GM23338 (cell line): ENCODE measurements around the gene PPIF. TPM values are rescaled to one million over a fixed set of nuclear protein-coding genes. Genes with fewer than 3 reads are reported as not detected.

Source experiments
- ATAC-seq: fragments of 200-7000 bp; cut with Tn5 transposase; 3 replicates; pipeline ENCODE4 v1.9.1; 2020
- DNase-seq: peaks from one replicate; pipeline ENCODE4 v3.0.0-alpha.2; 2015; ENCODE audit warnings: low spot score
- H2AFZ ChIP-seq: fragments of 200-600 bp; sonication (generic); 2 replicates; pipeline ENCODE4 v1.8.0; 2016; ENCODE audit warnings: antibody characterized with exemption, mild to moderate bottlenecking, moderate library complexity
- H3F3A ChIP-seq: fragments of 200-600 bp; sonication (generic); replicated peaks from 2 replicates; pipeline ENCODE4 v1.8.0; 2017; ENCODE audit warnings: antibody characterized with exemption, mixed run types, low read depth
- H3K27ac ChIP-seq: fragments of 200-600 bp; sonication (generic); 2 replicates; pipeline ENCODE4 v1.6.1; 2016; ENCODE audit warnings: low read depth
- H3K27me3 ChIP-seq: fragments of 200-600 bp; sonication (generic); 2 replicates; pipeline ENCODE4 v1.8.0; 2016; ENCODE audit warnings: mild to moderate bottlenecking, mixed run types, moderate library complexity; ENCODE audit not compliant: insufficient read depth
- H3K36me3 ChIP-seq: fragments of 200-600 bp; sonication (generic); 2 replicates; pipeline ENCODE4 v1.8.0; 2016; ENCODE audit warnings: mild to moderate bottlenecking; ENCODE audit not compliant: insufficient read depth
- H3K4me1 ChIP-seq: fragments of 200-600 bp; sonication (generic); 2 replicates; pipeline ENCODE4 v1.8.0; 2016; ENCODE audit warnings: mild to moderate bottlenecking, moderate library complexity; ENCODE audit not compliant: insufficient read depth
- H3K4me2 ChIP-seq: fragments of 200-600 bp; sonication (generic); 2 replicates; pipeline ENCODE4 v1.7.1; 2017; ENCODE audit warnings: mixed run types
- H3K4me3 ChIP-seq: fragments of 200-600 bp; sonication (generic); 2 replicates; pipeline ENCODE4 v1.6.1; 2016; ENCODE audit warnings: mixed run types
- H3K79me2 ChIP-seq: fragments of 200-600 bp; sonication (generic); replicated peaks from 2 replicates; pipeline ENCODE4 v1.8.0; 2017; ENCODE audit warnings: mild to moderate bottlenecking; ENCODE audit not compliant: insufficient read depth
- H3K9me2 ChIP-seq: fragments of 200-600 bp; sonication (generic); 2 replicates; pipeline ENCODE4 v1.8.0; 2017; ENCODE audit not compliant: insufficient read depth
- H4K20me1 ChIP-seq: fragments of 200-600 bp; sonication (generic); replicated peaks from 2 replicates; pipeline ENCODE4 v1.8.0; 2017; ENCODE audit warnings: mild to moderate bottlenecking; ENCODE audit not compliant: insufficient read depth
- H3K27ac Mint-ChIP-seq: 2 replicates; pipeline ENCODE4 v1.8.0; 2020; ENCODE audit warnings: inconsistent platforms, mild to moderate bottlenecking, moderate library complexity, mixed read lengths
- H3K27me3 Mint-ChIP-seq: 3 replicates; pipeline ENCODE4 v1.8.0; 2022; ENCODE audit warnings: low read depth, mild to moderate bottlenecking, moderate library complexity, mixed read lengths, inconsistent platforms; ENCODE audit not compliant: insufficient read depth, poor library complexity
- H3K36me3 Mint-ChIP-seq: 3 replicates; pipeline ENCODE4 v1.8.0; 2021; ENCODE audit warnings: low read depth, mild to moderate bottlenecking, inconsistent platforms, moderate library complexity, mixed read lengths
- H3K4me1 Mint-ChIP-seq: 3 replicates; pipeline ENCODE4 v1.8.0; 2020; ENCODE audit warnings: mild to moderate bottlenecking, inconsistent platforms, mixed read lengths
- H3K4me3 Mint-ChIP-seq: 3 replicates; pipeline ENCODE4 v1.8.0; 2021; ENCODE audit warnings: moderate library complexity, mild to moderate bottlenecking, inconsistent platforms, mixed read lengths
- H3K9me3 Mint-ChIP-seq: 3 replicates; pipeline ENCODE4 v1.8.0; 2020; ENCODE audit warnings: moderate library complexity, mild to moderate bottlenecking, inconsistent platforms, mixed read lengths
- CREB1 ChIP-seq: fragments of 250-450 bp; sonication (Bioruptor Pico); IDR thresholded peaks from 2 replicates; pipeline ENCODE4 v1.5.0; 2020; ENCODE audit warnings: low read depth, mild to moderate bottlenecking, moderate library complexity
- EZH2 ChIP-seq: fragments of 200-600 bp; sonication (generic); IDR thresholded peaks from one replicate; pipeline ENCODE4 v1.8.0; 2017; ENCODE audit warnings: antibody characterized with exemption, mild to moderate bottlenecking, low read depth; ENCODE audit not compliant: unreplicated experiment
- EZH2phosphoT487 ChIP-seq: fragments of 200-600 bp; sonication (generic); IDR thresholded peaks from one replicate; pipeline ENCODE4 v1.8.1; 2018; ENCODE audit warnings: antibody characterized with exemption; ENCODE audit not compliant: unreplicated experiment
- JUNB ChIP-seq: IDR thresholded peaks from one replicate; pipeline ENCODE4 v1.6.1; 2016; ENCODE audit warnings: antibody characterized with exemption; ENCODE audit not compliant: unreplicated experiment
- NANOG ChIP-seq: IDR thresholded peaks from 2 replicates; pipeline ENCODE4 v1.6.1; 2016; ENCODE audit warnings: antibody characterized with exemption, borderline replicate concordance
- POLR2AphosphoS5 ChIP-seq: IDR thresholded peaks from 2 replicates; pipeline ENCODE4 v1.6.1; 2016; ENCODE audit warnings: antibody characterized with exemption, low read depth
- STAT1 ChIP-seq: IDR thresholded peaks from one replicate; pipeline ENCODE4 v1.6.1; 2016; ENCODE audit warnings: antibody characterized with exemption; ENCODE audit not compliant: unreplicated experiment
- ZNF114 ChIP-seq: fragments of 250-450 bp; sonication (Bioruptor Pico); IDR thresholded peaks from 2 replicates; pipeline ENCODE4 v1.5.0; 2020; ENCODE audit warnings: mild to moderate bottlenecking, moderate library complexity
- ZNF331 ChIP-seq: fragments of 250-450 bp; sonication (Bioruptor Pico); IDR thresholded peaks from 2 replicates; pipeline ENCODE4 v1.5.0; 2020; ENCODE audit warnings: low read depth, mild to moderate bottlenecking, moderate library complexity
- polyA plus RNA-seq: library from polyadenylated mRNA; unstranded; fragments of >200 nt; fragmentation: Nextera tagmentation; extraction: Ambion mirVana; gene quantifications from 2 replicates; pipeline ENCODE4 v1.2.1, GENCODE V29; 2016
- total RNA-seq: library from RNA; depleted of rRNA; stranded (reverse); fragments of >200 nt; shearing (Covaris generic); gene quantifications from 2 replicates; pipeline ENCODE4 v1.2.3, GENCODE V29; 2014
- TF ChIP-seq, protein P1 (sequence below): fragments of 250-450 bp; sonication (Bioruptor Pico); IDR thresholded peaks from 2 replicates; pipeline ENCODE4 v1.5.0; 2020; ENCODE audit warnings: mild to moderate bottlenecking, moderate library complexity
- TF ChIP-seq, protein P2 (sequence below): IDR thresholded peaks from one replicate; pipeline ENCODE4 v1.6.1; 2018; ENCODE audit warnings: antibody characterized with exemption; ENCODE audit not compliant: unreplicated experiment
- TF ChIP-seq, protein P3 (sequence below): IDR thresholded peaks from 2 replicates; pipeline ENCODE4 v1.6.1; 2016; ENCODE audit warnings: antibody characterized with exemption
- TF ChIP-seq, protein P4 (sequence below), 2 experiments: fragments of 200-600 bp in 1 of 2; sonication (generic) in 1 of 2; conservative IDR thresholded peaks; 2 replicates each; pipeline versions ENCODE4 v1.5.1 to v1.6.1; 2016 to 2017; ENCODE audit warnings: antibody characterized with exemption in 2 of 2, low read depth in 2 of 2, mild to moderate bottlenecking in 2 of 2, moderate library complexity in 1 of 2

The PPIF gene
- total and polyA plus RNA-seq, 2 experiments from 2014 or later, result 32.1 to 43.6 TPM

DNA sequence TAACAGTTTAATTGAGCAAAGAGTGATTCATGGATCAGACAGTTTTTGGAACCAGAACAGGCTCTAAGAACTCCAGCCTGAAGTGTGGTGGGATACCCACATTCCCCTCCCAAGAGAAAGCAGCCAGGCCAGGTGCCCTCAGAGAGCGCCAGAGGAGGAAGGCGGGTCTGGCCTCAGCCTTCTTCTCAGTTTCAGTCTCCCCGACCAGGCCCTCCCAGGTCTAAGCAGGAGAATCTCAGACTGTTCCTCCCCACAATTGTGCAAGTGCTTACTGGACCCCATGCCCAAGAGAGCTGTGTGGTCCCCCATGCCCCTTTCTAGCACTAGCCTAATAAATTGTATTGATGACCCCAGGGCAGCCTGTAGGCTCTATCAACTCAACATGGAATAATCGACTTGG lies 25.6 kb downstream of the PPIF start:
- peaks cover 5% of the 10 kb centered on the region for H3K27me3 Mint-ChIP-seq
- ATAC-seq (no peak), DNase-seq (no peak)
- H3K79me2 ChIP-seq, result no peaks in the 10 kb centered on the region
- no peak overlapping the region for H3K4me2 ChIP-seq
- H3K27ac Mint-ChIP-seq, result no peak overlapping the region
- no peaks in the 10 kb centered on the region; the same call in 1 of the 2 replicates for H3F3A ChIP-seq
- no peaks in the 10 kb centered on the region for H3K27me3 ChIP-seq
- no peak overlapping the region for H3K4me3 ChIP-seq
- no peaks in the 10 kb centered on the region for H3K9me2 ChIP-seq
- H3K9me3 Mint-ChIP-seq, result peaks cover 11% of the 10 kb centered on the region; the same call in 2 of the 3 replicates
- H3K4me3 Mint-ChIP-seq, result no peak overlapping the region
- H3K4me1 Mint-ChIP-seq, result peaks cover 3% of the 10 kb centered on the region; the same call in 1 of the 3 replicates
- no peaks in the 10 kb centered on the region for H3K4me1 ChIP-seq
- TF ChIP-seq, protein P1, sequence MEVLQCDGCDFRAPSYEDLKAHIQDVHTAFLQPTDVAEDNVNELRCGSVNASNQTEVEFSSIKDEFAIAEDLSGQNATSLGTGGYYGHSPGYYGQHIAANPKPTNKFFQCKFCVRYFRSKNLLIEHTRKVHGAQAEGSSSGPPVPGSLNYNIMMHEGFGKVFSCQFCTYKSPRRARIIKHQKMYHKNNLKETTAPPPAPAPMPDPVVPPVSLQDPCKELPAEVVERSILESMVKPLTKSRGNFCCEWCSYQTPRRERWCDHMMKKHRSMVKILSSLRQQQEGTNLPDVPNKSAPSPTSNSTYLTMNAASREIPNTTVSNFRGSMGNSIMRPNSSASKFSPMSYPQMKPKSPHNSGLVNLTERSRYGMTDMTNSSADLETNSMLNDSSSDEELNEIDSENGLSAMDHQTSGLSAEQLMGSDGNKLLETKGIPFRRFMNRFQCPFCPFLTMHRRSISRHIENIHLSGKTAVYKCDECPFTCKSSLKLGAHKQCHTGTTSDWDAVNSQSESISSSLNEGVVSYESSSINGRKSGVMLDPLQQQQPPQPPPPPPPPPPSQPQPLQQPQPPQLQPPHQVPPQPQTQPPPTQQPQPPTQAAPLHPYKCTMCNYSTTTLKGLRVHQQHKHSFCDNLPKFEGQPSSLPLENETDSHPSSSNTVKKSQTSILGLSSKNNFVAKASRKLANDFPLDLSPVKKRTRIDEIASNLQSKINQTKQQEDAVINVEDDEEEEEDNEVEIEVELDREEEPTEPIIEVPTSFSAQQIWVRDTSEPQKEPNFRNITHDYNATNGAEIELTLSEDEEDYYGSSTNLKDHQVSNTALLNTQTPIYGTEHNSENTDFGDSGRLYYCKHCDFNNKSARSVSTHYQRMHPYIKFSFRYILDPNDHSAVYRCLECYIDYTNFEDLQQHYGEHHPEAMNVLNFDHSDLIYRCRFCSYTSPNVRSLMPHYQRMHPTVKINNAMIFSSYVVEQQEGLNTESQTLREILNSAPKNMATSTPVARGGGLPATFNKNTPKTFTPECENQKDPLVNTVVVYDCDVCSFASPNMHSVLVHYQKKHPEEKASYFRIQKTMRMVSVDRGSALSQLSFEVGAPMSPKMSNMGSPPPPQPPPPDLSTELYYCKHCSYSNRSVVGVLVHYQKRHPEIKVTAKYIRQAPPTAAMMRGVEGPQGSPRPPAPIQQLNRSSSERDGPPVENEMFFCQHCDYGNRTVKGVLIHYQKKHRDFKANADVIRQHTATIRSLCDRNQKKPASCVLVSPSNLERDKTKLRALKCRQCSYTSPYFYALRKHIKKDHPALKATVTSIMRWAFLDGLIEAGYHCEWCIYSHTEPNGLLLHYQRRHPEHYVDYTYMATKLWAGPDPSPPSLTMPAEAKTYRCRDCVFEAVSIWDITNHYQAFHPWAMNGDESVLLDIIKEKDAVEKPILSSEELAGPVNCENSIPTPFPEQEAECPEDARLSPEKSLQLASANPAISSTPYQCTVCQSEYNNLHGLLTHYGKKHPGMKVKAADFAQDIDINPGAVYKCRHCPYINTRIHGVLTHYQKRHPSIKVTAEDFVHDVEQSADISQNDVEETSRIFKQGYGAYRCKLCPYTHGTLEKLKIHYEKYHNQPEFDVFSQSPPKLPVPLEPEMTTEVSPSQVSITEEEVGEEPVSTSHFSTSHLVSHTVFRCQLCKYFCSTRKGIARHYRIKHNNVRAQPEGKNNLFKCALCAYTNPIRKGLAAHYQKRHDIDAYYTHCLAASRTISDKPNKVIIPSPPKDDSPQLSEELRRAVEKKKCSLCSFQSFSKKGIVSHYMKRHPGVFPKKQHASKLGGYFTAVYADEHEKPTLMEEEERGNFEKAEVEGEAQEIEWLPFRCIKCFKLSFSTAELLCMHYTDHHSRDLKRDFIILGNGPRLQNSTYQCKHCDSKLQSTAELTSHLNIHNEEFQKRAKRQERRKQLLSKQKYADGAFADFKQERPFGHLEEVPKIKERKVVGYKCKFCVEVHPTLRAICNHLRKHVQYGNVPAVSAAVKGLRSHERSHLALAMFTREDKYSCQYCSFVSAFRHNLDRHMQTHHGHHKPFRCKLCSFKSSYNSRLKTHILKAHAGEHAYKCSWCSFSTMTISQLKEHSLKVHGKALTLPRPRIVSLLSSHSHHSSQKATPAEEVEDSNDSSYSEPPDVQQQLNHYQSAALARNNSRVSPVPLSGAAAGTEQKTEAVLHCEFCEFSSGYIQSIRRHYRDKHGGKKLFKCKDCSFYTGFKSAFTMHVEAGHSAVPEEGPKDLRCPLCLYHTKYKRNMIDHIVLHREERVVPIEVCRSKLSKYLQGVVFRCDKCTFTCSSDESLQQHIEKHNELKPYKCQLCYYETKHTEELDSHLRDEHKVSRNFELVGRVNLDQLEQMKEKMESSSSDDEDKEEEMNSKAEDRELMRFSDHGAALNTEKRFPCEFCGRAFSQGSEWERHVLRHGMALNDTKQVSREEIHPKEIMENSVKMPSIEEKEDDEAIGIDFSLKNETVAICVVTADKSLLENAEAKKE (CRISPR knock-in tag), result no peak
- no peak for TF ChIP-seq ZNF114 (CRISPR knock-in tag)
- no peak for TF ChIP-seq EZH2phosphoT487
- TF ChIP-seq, protein P2, sequence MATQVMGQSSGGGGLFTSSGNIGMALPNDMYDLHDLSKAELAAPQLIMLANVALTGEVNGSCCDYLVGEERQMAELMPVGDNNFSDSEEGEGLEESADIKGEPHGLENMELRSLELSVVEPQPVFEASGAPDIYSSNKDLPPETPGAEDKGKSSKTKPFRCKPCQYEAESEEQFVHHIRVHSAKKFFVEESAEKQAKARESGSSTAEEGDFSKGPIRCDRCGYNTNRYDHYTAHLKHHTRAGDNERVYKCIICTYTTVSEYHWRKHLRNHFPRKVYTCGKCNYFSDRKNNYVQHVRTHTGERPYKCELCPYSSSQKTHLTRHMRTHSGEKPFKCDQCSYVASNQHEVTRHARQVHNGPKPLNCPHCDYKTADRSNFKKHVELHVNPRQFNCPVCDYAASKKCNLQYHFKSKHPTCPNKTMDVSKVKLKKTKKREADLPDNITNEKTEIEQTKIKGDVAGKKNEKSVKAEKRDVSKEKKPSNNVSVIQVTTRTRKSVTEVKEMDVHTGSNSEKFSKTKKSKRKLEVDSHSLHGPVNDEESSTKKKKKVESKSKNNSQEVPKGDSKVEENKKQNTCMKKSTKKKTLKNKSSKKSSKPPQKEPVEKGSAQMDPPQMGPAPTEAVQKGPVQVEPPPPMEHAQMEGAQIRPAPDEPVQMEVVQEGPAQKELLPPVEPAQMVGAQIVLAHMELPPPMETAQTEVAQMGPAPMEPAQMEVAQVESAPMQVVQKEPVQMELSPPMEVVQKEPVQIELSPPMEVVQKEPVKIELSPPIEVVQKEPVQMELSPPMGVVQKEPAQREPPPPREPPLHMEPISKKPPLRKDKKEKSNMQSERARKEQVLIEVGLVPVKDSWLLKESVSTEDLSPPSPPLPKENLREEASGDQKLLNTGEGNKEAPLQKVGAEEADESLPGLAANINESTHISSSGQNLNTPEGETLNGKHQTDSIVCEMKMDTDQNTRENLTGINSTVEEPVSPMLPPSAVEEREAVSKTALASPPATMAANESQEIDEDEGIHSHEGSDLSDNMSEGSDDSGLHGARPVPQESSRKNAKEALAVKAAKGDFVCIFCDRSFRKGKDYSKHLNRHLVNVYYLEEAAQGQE, result no peak
- no peak for TF ChIP-seq ZNF331
- TF ChIP-seq POLR2AphosphoS5, result no peak
- TF ChIP-seq CREB1, result no peak
- no peak for TF ChIP-seq STAT1
- no peak for TF ChIP-seq EZH2
- TF ChIP-seq JUNB, result no peak
- TF ChIP-seq, protein P3, sequence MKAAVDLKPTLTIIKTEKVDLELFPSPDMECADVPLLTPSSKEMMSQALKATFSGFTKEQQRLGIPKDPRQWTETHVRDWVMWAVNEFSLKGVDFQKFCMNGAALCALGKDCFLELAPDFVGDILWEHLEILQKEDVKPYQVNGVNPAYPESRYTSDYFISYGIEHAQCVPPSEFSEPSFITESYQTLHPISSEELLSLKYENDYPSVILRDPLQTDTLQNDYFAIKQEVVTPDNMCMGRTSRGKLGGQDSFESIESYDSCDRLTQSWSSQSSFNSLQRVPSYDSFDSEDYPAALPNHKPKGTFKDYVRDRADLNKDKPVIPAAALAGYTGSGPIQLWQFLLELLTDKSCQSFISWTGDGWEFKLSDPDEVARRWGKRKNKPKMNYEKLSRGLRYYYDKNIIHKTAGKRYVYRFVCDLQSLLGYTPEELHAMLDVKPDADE, result no peak
- TF ChIP-seq, protein P4, sequence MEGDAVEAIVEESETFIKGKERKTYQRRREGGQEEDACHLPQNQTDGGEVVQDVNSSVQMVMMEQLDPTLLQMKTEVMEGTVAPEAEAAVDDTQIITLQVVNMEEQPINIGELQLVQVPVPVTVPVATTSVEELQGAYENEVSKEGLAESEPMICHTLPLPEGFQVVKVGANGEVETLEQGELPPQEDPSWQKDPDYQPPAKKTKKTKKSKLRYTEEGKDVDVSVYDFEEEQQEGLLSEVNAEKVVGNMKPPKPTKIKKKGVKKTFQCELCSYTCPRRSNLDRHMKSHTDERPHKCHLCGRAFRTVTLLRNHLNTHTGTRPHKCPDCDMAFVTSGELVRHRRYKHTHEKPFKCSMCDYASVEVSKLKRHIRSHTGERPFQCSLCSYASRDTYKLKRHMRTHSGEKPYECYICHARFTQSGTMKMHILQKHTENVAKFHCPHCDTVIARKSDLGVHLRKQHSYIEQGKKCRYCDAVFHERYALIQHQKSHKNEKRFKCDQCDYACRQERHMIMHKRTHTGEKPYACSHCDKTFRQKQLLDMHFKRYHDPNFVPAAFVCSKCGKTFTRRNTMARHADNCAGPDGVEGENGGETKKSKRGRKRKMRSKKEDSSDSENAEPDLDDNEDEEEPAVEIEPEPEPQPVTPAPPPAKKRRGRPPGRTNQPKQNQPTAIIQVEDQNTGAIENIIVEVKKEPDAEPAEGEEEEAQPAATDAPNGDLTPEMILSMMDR (conservative IDR thresholded peaks at IDR 0.05; ENCODE audit: low read depth in 2 of 2), result no peak
- TF ChIP-seq NANOG, result no peak
- H4K20me1 ChIP-seq, result no peaks in the 10 kb centered on the region
- no peak overlapping the region for H3K27ac ChIP-seq
- H2AFZ ChIP-seq, result no peak overlapping the region
- H3K36me3 Mint-ChIP-seq, result no peaks in the 10 kb centered on the region
- no peaks in the 10 kb centered on the region for H3K36me3 ChIP-seq
